Measurements from ENCODE around the gene ZC3H7A. TPM values are rescaled to one million over a fixed set of nuclear protein-coding genes. Genes with fewer than 3 reads are reported as not detected.

The ZC3H7A gene
- total RNA-seq, 5 donors from 2014 or later (not counting 1 experiment from before 2014, with no cell fraction given): 57.6 to 115 (median 68.2) TPM

DNA sequence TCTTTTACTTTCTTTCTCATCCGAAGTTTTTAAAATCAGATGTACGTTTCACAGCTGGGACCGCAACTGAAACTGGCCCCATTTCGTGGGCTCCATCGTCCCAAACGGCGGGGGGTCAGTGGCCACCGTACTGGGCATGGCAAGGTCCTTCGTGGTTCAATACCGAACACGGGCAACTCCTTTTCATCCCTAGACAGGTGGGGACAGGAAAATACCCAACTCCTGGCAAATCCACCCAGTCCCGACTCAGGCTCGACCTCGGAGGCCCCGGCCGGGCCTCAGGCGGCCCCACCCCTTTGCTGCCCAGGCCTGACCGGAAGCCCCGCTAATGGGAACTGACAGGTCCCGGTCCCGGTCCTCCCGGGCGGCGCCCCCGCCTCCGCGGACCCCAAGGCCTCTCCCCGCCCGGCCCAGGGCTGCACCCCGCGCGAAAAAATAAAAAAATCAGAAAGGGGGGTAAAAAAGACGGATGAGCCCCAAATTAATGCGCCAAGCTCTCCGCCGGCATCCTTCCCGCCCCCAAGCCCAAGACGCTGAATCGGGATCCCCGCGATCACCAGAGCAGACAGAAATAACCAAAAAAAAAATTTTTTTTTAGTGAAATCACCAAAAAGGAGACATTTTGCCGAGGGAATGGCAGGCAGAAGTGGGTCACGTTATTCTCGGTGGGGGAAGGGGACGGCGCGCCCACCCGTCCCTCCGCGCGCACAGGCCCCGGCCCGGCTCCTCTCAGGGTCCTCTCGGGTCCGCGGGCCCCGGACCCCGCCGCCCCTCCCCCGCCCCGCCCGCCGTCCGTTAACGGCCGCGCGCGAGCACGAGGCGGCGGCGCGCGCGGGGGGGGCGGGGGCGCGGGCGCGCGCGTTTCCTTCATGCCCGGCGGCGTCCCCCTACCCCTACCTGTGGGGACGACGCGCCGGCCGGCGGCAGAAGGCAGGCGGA is 562 bp downstream of the ZC3H7A start:
- Histone ChIP-seq H3K9me3 (no peaks in the 10 kb centered on the region), H3K27me3 (replicated peaks in 1 of 2; ENCODE audit: control insufficient read depth in 2 of 2, extremely low read depth in 1 of 2, insufficient read depth in 2 of 2, low read length in 1 of 2) (no peaks in the 10 kb centered on the region), H3K36me3 (ENCODE audit: control insufficient read depth in 2 of 2, extremely low read depth in 1 of 2, insufficient read depth in 1 of 2, low read length in 1 of 2) (no peaks in the 10 kb centered on the region), H3K4me3 (ENCODE audit: control insufficient read depth in 1 of 2, extremely low read depth in 1 of 2, low read length in 1 of 2) (peak overlapping the region; percentile 86 to 96), H3K4me1 (ENCODE audit: control insufficient read depth in 1 of 2, extremely low read depth in 1 of 2, insufficient read depth in 2 of 2, low read length in 2 of 2) (peaks cover 37 to 65% of the 10 kb centered on the region in 2 experiments), H3K27ac (ENCODE audit: low read length) (peak overlapping the region; percentile 88)
- WGBS (ENCODE audit: insufficient coverage): 1% methylated on average over 75 of the region's 93 CpGs
- POLR2A ChIA-PET: interaction anchor here (0.7 to 2.9 kb wide), 7 partner anchors 13 to 118 kb away, joined by 3 to 13 read pairs (median 4); partner anchors contain the start of gene TXNDC11 (in 1 of the 2)
- ATAC-seq (replicated peaks in 1 of 4) (no peak), DNase-seq (peak in 15 of 35 experiments; percentile 7 to 51 (median 31))
- Mint-ChIP-seq H3K27ac (peak overlapping the region; percentile 91 to 94), H3K9me3 (no peaks in the 10 kb centered on the region), H3K36me3 (peaks cover 4% of the 10 kb centered on the region), H3K4me3 (peak overlapping the region; percentile 90 to 93 (median 90)), H3K27me3 (no peaks in the 10 kb centered on the region), H3K4me1 (peaks cover 80 to 82% (median 82%) of the 10 kb centered on the region in 3 donors)
- CTCF ChIA-PET: interaction anchor here (0.7 to 4.0 kb wide), 10 partner anchors 11 to 264 kb away, joined by 4 to 37 read pairs (median 4); partner anchors contain the start of gene TXNDC11 (in 1 of the 2)

DNA sequence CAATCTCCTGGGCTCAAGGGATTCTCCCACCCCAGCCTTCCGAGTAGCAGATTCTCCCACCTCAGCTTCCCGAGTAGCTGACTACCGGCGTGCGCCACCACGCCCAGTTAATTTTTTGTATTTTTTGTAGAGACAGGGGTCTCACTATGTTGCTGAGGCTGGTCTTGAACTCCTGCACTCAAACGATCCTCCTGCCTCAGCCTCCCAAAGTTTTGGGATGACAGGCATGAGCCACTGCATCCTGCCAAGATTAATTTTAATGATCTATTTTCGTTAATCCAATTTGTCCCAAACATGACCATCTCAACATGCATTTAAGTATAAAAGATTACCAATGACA is 1.2 kb downstream of the ZC3H7A start:
- peak overlapping the region; percentile 86 to 96 for H3K4me3 ChIP-seq (ENCODE audit: control insufficient read depth in 1 of 2, extremely low read depth in 1 of 2, low read length in 1 of 2)
- no peaks in the 10 kb centered on the region for H3K27me3 ChIP-seq (replicated peaks in 1 of 2; ENCODE audit: control insufficient read depth in 2 of 2, extremely low read depth in 1 of 2, insufficient read depth in 2 of 2, low read length in 1 of 2)
- ATAC-seq (replicated peaks in 1 of 4) (no peak), DNase-seq (no peak)
- peak overlapping the region; percentile 90 to 93 (median 90) for H3K4me3 Mint-ChIP-seq
- peaks cover 40 to 69% of the 10 kb centered on the region in 2 experiments for H3K4me1 ChIP-seq (ENCODE audit: control insufficient read depth in 1 of 2, extremely low read depth in 1 of 2, insufficient read depth in 2 of 2, low read length in 2 of 2)
- H3K4me1 Mint-ChIP-seq: peaks cover 82 to 86% (median 86%) of the 10 kb centered on the region in 3 donors
- ChIA-PET CTCF (interaction anchor here in 1 of 2 donors (2.5 to 4.0 kb wide), 2 partner anchors 10 to 53 kb away, joined by 20 to 37 read pairs; partner anchors contain the start of gene TXNDC11), POLR2A (interaction anchor here (0.6 to 2.9 kb wide), 2 partner anchors 53 to 57 kb away, joined by 3 to 13 read pairs; partner anchors contain the start of gene TXNDC11 (in 1 of the 2))
- no peaks in the 10 kb centered on the region for H3K27me3 Mint-ChIP-seq
- no peaks in the 10 kb centered on the region for H3K9me3 Mint-ChIP-seq
- WGBS (ENCODE audit: insufficient coverage): 13% methylated on average over 1 of the region's 8 CpGs
- H3K36me3 Mint-ChIP-seq: peaks cover 4% of the 10 kb centered on the region
- no peaks in the 10 kb centered on the region for H3K9me3 ChIP-seq
- H3K27ac Mint-ChIP-seq: peak overlapping the region; percentile 91 to 94
- H3K36me3 ChIP-seq (ENCODE audit: control insufficient read depth in 2 of 2, extremely low read depth in 1 of 2, insufficient read depth in 1 of 2, low read length in 1 of 2): peaks cover 0 to 2% of the 10 kb centered on the region in 2 donors
- H3K27ac ChIP-seq (ENCODE audit: low read length): peak overlapping the region; percentile 88

DNA sequence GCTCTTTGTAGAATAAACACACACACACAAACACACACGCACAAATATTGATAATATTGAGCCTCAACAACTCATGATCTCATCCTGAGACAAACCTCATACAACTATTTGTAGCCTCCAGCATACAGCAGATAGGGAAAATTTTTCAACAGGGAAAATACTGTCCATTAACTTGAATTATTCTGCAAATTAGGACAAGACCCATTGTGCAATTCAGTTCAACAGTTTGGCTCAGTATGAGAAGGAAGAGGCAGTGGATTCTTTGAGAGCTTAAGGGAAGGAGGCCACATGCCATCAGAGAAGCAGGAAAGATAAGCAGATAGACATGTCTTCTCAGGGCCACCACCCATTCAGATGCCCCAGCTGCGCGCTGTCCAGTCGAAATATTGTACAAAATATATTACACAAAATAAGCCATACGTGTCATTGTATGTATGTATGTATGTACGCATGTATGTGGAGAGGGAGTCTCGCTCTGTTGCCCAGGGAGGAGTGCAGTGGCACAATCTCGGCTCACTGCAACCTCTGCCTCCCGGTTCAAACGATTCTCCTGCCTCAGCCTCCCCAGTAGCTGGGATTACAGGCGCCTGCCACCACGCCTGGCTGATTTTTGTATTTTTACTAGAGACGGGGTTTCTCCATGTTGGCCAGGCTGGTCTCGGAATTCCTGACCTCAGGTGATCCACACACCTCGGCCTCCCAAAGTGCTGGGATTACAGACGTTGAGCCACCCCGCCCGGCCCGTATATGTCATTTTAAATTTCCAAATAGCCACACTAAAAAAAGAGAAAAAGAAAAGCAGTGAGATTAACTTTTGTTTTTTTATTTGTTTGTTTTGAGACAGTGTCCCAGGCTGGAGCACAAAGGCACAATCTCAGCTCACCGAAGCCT is 1.8 kb downstream of the ZC3H7A start:
- ATAC-seq (replicated peaks in 1 of 4) (no peak), DNase-seq (no peak)
- Mint-ChIP-seq H3K36me3 (peaks cover 6% of the 10 kb centered on the region), H3K4me1 (peaks cover 81 to 86% (median 82%) of the 10 kb centered on the region in 3 donors), H3K4me3 (peak overlapping the region; percentile 90 to 93 (median 90)), H3K27ac (peak overlapping the region; percentile 91 to 94), H3K9me3 (no peaks in the 10 kb centered on the region), H3K27me3 (no peaks in the 10 kb centered on the region)
- Histone ChIP-seq H3K36me3 (ENCODE audit: control insufficient read depth in 2 of 2, extremely low read depth in 1 of 2, insufficient read depth in 1 of 2, low read length in 1 of 2) (peaks cover 0 to 2% of the 10 kb centered on the region in 2 donors), H3K27me3 (replicated peaks in 1 of 2; ENCODE audit: control insufficient read depth in 2 of 2, extremely low read depth in 1 of 2, insufficient read depth in 2 of 2, low read length in 1 of 2) (no peaks in the 10 kb centered on the region), H3K27ac (ENCODE audit: low read length) (peak overlapping the region; percentile 88), H3K4me1 (ENCODE audit: control insufficient read depth in 1 of 2, extremely low read depth in 1 of 2, insufficient read depth in 2 of 2, low read length in 2 of 2) (peaks cover 39 to 68% of the 10 kb centered on the region in 2 experiments), H3K9me3 (no peaks in the 10 kb centered on the region), H3K4me3 (ENCODE audit: control insufficient read depth in 1 of 2, extremely low read depth in 1 of 2, low read length in 1 of 2) (peak overlapping the region; percentile 86 to 96)
- ChIA-PET CTCF (interaction anchor here in 1 of 2 donors (4.0 kb wide), 1 partner anchor 10 kb away, joined by 37 read pairs; no protein-coding TSS in a partner anchor), POLR2A (interaction anchor here in 1 of 2 donors (0.6 kb wide), 1 partner anchor 58 kb away, joined by 3 read pairs; no protein-coding TSS in a partner anchor)
- WGBS (ENCODE audit: insufficient coverage): 81% methylated on average over 7 of the region's 20 CpGs

DNA sequence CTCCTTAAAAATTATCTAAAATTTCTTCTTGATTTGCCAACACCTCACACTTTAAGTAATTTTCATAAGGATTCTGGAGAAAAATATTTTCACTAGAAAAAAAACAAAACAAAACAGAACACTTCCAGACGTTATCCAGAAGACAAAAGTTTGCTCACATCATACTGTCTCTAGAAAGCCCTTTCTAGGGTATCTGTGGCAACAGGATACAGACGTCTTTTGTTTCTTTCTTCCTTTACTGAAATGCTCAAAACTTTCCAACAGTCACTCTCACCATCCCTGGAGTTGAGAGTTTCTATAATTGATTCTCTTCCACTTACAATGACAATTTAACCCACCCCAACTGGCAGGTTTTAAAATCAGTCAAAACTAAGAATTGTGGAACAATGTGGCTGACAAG is 2.6 kb downstream of the ZC3H7A start:
- H3K27ac ChIP-seq (ENCODE audit: low read length): peak overlapping the region; percentile 19
- no peak for ATAC-seq (replicated peaks in 1 of 4)
- 29% methylated on average over 1 of the region's 2 CpGs for WGBS (ENCODE audit: insufficient coverage)
- CTCF ChIA-PET: no interaction called here
- Mint-ChIP-seq H3K9me3 (no peaks in the 10 kb centered on the region), H3K4me1 (peaks cover 78 to 81% (median 78%) of the 10 kb centered on the region in 3 donors), H3K36me3 (peaks cover 9% of the 10 kb centered on the region), H3K27ac (peak overlapping the region; percentile 91 to 94), H3K27me3 (no peaks in the 10 kb centered on the region), H3K4me3 (peak overlapping the region; percentile 90 to 93 (median 90))
- POLR2A ChIA-PET: no interaction called here
- H3K36me3 ChIP-seq (ENCODE audit: control insufficient read depth in 2 of 2, extremely low read depth in 1 of 2, insufficient read depth in 1 of 2, low read length in 1 of 2): peaks cover 0 to 2% of the 10 kb centered on the region in 2 donors
- H3K4me1 ChIP-seq (ENCODE audit: control insufficient read depth in 1 of 2, extremely low read depth in 1 of 2, insufficient read depth in 2 of 2, low read length in 2 of 2): peaks cover 37 to 61% of the 10 kb centered on the region in 2 experiments
- no peak overlapping the region for H3K4me3 ChIP-seq (ENCODE audit: control insufficient read depth in 1 of 2, extremely low read depth in 1 of 2, low read length in 1 of 2)
- no peak for DNase-seq
- H3K9me3 ChIP-seq: no peaks in the 10 kb centered on the region
- no peaks in the 10 kb centered on the region for H3K27me3 ChIP-seq (replicated peaks in 1 of 2; ENCODE audit: control insufficient read depth in 2 of 2, extremely low read depth in 1 of 2, insufficient read depth in 2 of 2, low read length in 1 of 2)

DNA sequence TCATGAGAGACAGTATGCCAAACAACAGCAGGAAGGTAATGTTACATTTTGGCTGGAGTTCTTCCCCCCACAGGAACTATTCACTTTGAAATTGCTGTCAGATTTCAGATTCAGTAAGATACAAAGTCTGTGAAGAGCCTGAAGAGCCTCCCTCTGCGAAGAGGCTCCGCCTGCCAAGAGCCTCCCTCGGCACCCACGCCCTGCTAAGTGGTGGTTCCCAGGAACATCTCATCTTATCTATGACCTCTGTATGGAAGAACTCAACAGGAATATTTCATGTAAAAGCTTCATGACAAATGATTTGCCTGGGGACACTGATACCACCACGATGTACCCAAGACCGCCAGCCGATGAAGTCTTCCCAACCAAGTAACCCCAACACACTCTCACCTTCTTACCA is 3.2 kb downstream of the ZC3H7A start:
- Histone ChIP-seq H3K27me3 (replicated peaks in 1 of 2; ENCODE audit: control insufficient read depth in 2 of 2, extremely low read depth in 1 of 2, insufficient read depth in 2 of 2, low read length in 1 of 2) (no peaks in the 10 kb centered on the region), H3K27ac (ENCODE audit: low read length) (peak overlapping the region; percentile 21), H3K36me3 (ENCODE audit: control insufficient read depth in 2 of 2, extremely low read depth in 1 of 2, insufficient read depth in 1 of 2, low read length in 1 of 2) (peaks cover 0 to 2% of the 10 kb centered on the region in 2 donors), H3K4me1 (ENCODE audit: control insufficient read depth in 1 of 2, extremely low read depth in 1 of 2, insufficient read depth in 2 of 2, low read length in 2 of 2) (peaks cover 36 to 60% of the 10 kb centered on the region in 2 experiments), H3K9me3 (no peaks in the 10 kb centered on the region), H3K4me3 (ENCODE audit: control insufficient read depth in 1 of 2, extremely low read depth in 1 of 2, low read length in 1 of 2) (no peak overlapping the region)
- Mint-ChIP-seq H3K9me3 (no peaks in the 10 kb centered on the region), H3K27ac (peak overlapping the region; percentile 91 to 94), H3K4me3 (peak overlapping the region; percentile 66 to 93 (median 90)), H3K36me3 (peaks cover 9% of the 10 kb centered on the region), H3K4me1 (peaks cover 75 to 81% (median 76%) of the 10 kb centered on the region in 3 donors), H3K27me3 (no peaks in the 10 kb centered on the region)
- CTCF ChIA-PET: interaction anchor here in 1 of 2 donors (1.2 kb wide), 1 partner anchor 45 kb away, joined by 4 read pairs; no protein-coding TSS in a partner anchor
- ATAC-seq (replicated peaks in 1 of 4) (no peak), DNase-seq (no peak)
- POLR2A ChIA-PET: no interaction called here
- WGBS (ENCODE audit: insufficient coverage): 47% methylated on average over 7 of the region's 7 CpGs

Data from T-cell (primary cell).